Muscle layer of duodenum (tissue), 2 donors: ENCODE measurements around the gene PTPRM.

Experiments
- H3K27ac ChIP-seq: one replicate; pipeline ENCODE4 v1.7.0; 2013; ENCODE audit warnings: mild to moderate bottlenecking, low read length
- H3K27me3 ChIP-seq: one replicate; pipeline ENCODE4 v1.7.0; 2013; ENCODE audit warnings: low read depth, mild to moderate bottlenecking, control low read depth, low read length
- H3K36me3 ChIP-seq, 2 donors: one replicate each; pipeline ENCODE4 v1.7.0; 2013; ENCODE audit warnings: low read length in 2 of 2, control low read depth in 1 of 2, mild to moderate bottlenecking in 1 of 2; ENCODE audit not compliant: insufficient read depth in 2 of 2, control insufficient read depth in 1 of 2
- H3K4me1 ChIP-seq, 2 donors: one replicate each; pipeline ENCODE4 v1.7.0; 2013; ENCODE audit warnings: low read length in 2 of 2, mild to moderate bottlenecking in 2 of 2, control low read depth in 1 of 2, moderate library complexity in 1 of 2; ENCODE audit not compliant: insufficient read depth in 2 of 2, control insufficient read depth in 1 of 2
- H3K4me3 ChIP-seq, 2 donors: one replicate each; pipeline ENCODE4 v1.7.0; 2013; ENCODE audit warnings: low read length in 2 of 2, low read depth in 1 of 2, mild to moderate bottlenecking in 1 of 2
- H3K9me3 ChIP-seq, 2 donors: one replicate each; pipeline ENCODE4 v1.7.0; 2013; ENCODE audit warnings: low read length in 2 of 2, control low read depth in 1 of 2, mild to moderate bottlenecking in 1 of 2; ENCODE audit not compliant: control insufficient read depth in 1 of 2
- donor health status: healthy.

PTPRM gene

DNA sequence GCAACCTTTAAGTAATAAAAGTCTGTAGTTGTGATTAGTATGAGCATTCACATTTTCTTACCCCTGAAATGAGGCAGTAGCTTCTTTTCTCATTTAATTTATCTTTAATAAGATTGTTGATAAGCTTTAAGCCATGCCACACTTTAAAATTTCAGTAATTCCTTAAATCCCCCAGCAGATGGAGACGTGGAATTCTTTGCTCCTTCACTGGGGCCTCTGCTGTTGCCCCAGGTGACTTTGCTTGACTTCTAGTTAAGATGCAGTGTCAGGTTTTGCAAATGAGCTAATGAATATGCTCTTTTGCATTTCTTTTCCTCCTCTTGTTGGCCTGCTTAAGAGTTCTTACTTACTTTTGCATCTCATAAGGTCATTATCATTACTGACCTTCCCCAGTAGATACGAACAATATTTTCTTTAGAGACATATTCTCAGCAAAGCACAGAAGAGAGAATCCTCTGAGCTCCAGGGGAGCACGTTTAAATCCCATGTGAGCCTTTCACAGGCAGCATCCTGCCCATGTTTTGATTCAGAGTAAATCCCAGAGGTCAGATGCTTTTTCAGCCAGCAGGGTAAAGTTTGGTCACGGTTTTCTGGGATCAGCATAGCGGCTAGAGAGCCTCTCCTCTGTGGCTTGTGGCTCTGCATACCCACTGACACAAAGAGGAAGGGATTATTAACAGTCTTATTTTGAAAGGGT is 222.9 kb downstream of the PTPRM start:
- H3K4me3 ChIP-seq = no peak overlapping the region
- no peak overlapping the region for H3K27ac ChIP-seq
- H3K27me3 ChIP-seq = no peaks in the 10 kb centered on the region
- H3K36me3 ChIP-seq = no peaks in the 10 kb centered on the region
- H3K9me3 ChIP-seq = no peaks in the 10 kb centered on the region
- H3K4me1 ChIP-seq = no peaks in the 10 kb centered on the region

DNA sequence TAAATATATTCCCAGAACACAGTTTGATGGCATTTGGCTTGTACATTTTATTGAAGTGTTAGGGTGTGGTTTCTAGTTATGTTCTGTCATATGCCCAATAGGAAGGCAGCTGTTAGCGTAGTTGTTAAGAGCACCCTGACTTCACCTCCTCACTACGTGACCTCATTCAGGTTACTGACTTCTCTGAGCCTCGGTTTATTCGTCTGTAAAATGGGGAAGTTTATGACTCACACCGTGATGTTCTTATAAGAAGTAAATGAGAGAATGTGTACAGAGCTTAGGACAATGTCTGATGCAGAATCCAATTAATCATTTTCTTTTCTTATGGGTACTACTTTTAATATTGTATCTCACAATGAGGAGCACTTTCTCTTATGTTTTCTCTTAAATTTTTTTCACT is 226.0 kb downstream of the PTPRM start:
- H3K27ac ChIP-seq = no peak overlapping the region
- no peaks in the 10 kb centered on the region for H3K4me1 ChIP-seq
- H3K4me3 ChIP-seq = no peak overlapping the region
- no peaks in the 10 kb centered on the region for H3K27me3 ChIP-seq
- no peaks in the 10 kb centered on the region for H3K9me3 ChIP-seq
- H3K36me3 ChIP-seq = no peaks in the 10 kb centered on the region

DNA sequence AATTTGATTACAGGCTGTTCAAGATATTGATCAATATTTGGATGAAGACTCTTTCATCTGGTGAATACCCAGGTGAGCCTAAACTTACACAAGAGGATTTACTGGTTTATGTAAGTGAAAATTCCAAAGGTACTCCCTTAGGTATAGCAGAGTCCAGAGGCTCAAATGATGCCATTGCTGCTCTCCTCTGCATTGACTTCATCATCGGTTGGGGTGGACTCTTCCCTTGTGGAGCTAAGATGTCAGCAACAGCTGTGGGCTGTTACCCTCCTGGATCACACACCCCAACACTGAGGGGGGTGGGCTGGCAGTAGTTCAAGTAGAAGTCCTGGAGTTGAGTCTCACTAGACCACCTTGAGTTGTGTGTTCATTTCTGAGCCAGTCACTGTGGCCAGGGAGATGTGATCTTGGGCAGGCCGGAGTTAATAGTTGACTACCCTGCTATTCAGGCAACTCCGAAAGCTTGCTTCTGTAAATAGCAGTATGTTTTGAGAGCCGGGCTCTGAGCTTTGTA is 236.9 kb downstream of the PTPRM start:
- Histone ChIP-seq H3K4me3 (no peak overlapping the region), H3K4me1 (peaks cover 0 to 13% of the 10 kb centered on the region in 2 donors), H3K27ac (no peak overlapping the region), H3K27me3 (no peaks in the 10 kb centered on the region), H3K36me3 (no peaks in the 10 kb centered on the region), H3K9me3 (no peaks in the 10 kb centered on the region)

DNA sequence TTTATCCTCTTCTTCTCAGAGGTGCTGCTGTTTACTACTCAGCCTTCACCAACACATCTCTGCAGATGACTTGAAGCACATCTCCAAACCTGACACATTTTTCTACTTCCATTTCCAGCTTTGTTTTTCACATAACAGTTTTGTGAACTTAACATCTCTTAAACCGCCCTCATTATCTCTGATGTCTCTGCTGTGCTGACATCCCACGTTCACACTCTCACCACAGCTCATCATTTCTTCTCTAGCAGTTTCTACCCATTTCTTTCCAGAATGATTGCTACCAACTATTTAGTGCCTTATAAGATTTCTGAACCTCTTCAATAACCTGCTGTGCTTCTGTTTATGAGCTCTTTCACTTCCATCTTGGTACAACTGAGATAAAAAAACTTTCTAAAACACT is 238.0 kb downstream of the PTPRM start:
- Histone ChIP-seq H3K36me3 (no peaks in the 10 kb centered on the region), H3K27ac (no peak overlapping the region), H3K4me1 (peaks cover 0 to 13% of the 10 kb centered on the region in 2 donors), H3K27me3 (no peaks in the 10 kb centered on the region), H3K4me3 (no peak overlapping the region), H3K9me3 (no peaks in the 10 kb centered on the region)

DNA sequence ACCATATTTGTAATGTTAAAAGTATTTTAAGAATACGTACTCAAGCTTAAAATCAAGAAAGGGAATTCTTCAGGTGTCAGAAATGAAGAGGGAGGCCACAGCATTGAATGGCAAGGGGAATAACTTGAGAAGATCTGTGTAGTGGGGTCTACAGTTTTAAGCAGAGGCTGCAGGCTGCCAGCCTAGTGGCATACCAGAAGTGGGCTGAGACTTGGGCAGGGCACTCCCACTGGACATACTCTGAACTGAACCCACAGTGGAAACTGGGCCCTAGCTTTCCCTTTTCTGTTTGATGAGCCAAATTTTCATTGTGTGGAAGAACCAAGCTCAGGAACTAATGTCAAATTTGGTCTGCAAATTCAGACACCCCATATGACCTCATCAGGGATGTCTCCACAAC is 238.8 kb downstream of the PTPRM start:
- no peaks in the 10 kb centered on the region for H3K36me3 ChIP-seq
- H3K9me3 ChIP-seq = no peaks in the 10 kb centered on the region
- no peak overlapping the region for H3K4me3 ChIP-seq
- H3K27ac ChIP-seq = no peak overlapping the region
- H3K4me1 ChIP-seq = peaks cover 0 to 13% of the 10 kb centered on the region in 2 donors
- H3K27me3 ChIP-seq = no peaks in the 10 kb centered on the region

DNA sequence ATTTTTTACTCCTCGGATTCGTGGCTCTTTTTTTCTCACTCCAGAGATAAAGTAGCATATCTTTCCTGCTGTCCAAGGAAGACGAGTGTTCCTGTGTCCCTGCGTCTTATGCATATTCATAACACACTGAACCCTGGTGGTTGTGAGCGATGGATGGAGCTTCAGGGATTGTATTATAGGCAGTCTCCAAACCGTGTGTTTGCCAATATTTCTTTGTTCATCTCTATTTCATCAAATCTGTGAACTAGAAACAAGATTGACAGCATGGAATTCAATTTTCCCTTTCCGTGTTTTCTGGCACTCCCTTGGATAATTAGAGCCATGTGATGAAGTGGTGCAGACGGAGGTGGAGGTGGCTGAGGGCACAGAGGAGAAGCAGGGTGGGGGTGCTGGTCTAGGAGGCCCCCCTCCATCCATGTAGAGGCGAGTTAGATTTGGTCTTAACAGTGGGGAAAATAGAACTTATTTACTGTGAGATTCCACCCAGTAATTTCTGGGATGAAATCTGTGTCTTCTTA is 240.9 kb downstream of the PTPRM start:
- no peaks in the 10 kb centered on the region for H3K27me3 ChIP-seq
- no peak overlapping the region for H3K4me3 ChIP-seq
- no peak overlapping the region for H3K27ac ChIP-seq
- no peaks in the 10 kb centered on the region for H3K9me3 ChIP-seq
- H3K4me1 ChIP-seq = peaks cover 0 to 29% of the 10 kb centered on the region in 2 donors
- no peaks in the 10 kb centered on the region for H3K36me3 ChIP-seq

DNA sequence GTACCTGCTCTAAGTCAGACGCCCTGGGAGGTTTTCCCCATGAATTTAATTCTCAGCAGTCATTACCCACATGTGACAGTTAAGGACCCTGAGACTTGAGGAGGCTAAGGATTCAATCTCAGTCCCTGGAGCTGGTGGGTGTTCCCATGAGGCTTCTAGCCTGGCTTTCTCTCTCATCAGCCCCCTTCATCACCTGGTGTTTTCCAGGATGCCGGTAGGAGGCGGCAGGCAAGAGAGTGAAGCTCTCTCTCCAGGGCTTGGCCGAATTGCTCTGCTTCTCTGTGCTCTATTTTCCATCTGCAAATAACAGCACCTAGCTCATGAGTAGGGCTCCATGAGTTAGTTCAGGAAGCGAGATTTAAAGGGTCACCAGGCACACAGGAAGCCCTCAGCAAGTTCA is 241.9 kb downstream of the PTPRM start:
- Histone ChIP-seq H3K27ac (no peak overlapping the region), H3K27me3 (no peaks in the 10 kb centered on the region), H3K4me3 (no peak overlapping the region), H3K9me3 (peaks cover under 1 to 2% of the 10 kb centered on the region in 2 donors), H3K4me1 (peaks cover 0 to 29% of the 10 kb centered on the region in 2 donors), H3K36me3 (no peaks in the 10 kb centered on the region)

DNA sequence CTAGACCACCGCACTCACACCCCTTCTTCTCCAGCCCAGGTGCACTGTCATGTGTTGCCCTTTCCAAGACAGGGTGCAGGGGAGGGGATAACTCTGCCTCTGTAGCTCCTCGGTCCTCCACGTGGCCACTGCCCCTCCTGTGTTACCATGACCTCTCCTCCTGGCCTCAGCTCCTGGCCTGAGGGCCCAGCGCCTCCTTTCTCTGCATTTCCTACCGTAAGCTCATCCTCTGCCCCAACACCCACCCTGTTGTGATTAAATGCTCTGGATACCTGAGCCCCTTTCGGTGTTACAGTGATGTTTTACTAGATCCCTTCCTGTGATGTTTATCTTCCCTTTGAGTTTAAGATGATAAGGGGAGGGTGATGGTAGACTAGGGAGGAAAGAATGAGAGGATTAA is 242.3 kb downstream of the PTPRM start:
- Histone ChIP-seq H3K4me1 (peaks cover 0 to 29% of the 10 kb centered on the region in 2 donors), H3K27me3 (no peaks in the 10 kb centered on the region), H3K36me3 (no peaks in the 10 kb centered on the region), H3K9me3 (peaks cover 5 to 6% of the 10 kb centered on the region in 2 donors), H3K4me3 (no peak overlapping the region), H3K27ac (no peak overlapping the region)

DNA sequence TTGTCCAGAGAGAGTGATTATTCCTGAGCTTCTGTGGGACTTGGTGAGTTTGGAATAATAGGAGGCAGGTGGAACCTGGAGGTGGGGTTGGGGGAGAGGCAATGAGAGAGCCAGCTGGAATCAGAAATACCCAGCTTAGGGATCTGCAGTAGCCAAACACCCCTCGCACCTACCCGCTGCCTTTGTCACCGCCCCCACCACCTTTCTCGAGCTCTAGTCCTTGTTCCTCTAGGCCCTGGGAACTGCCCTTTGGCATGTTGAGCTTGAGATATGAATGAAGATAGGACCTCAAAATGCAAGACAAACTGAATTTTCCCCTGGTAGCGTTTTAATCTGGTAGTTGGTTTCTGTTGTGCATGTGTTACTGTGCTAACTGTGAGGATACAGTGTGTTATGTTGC is 242.9 kb downstream of the PTPRM start:
- no peaks in the 10 kb centered on the region for H3K27me3 ChIP-seq
- H3K27ac ChIP-seq = no peak overlapping the region
- H3K9me3 ChIP-seq = peaks cover 8 to 12% of the 10 kb centered on the region in 2 donors
- no peak overlapping the region for H3K4me3 ChIP-seq
- H3K4me1 ChIP-seq = peaks cover 0 to 29% of the 10 kb centered on the region in 2 donors
- H3K36me3 ChIP-seq = no peaks in the 10 kb centered on the region

DNA sequence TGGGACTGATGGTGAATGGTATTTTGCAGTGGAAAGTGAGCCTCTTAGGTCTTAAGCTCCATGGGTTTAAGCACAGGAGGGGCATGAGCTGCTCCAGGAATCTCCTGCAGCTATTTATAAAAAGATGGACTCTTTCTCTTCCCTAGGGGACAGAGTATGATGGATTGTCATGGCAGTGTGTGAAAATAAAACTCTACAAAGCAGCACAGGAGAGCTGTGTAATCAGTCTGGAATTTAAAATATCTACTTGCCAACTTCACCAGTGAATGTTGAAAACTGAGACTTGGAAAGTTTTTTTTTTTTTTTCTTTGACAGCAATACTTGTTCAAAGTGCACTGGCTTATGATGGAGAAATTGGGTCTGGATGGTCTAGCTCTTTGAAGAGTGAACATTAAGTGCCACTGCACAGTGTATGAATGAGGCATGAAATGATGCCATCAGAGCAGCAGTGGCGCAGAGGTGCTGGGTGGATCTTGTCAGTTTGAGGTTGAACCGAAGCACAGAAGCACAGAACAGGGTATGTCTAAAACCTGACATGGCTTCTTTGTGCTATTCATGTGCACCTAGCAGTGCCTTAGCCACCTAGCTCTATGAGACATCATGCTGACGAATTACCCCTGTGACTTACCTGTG is 245.4 kb downstream of the PTPRM start:
- Histone ChIP-seq H3K9me3 (peaks cover 8 to 16% of the 10 kb centered on the region in 2 donors), H3K27ac (no peak overlapping the region), H3K27me3 (no peaks in the 10 kb centered on the region), H3K36me3 (no peaks in the 10 kb centered on the region), H3K4me3 (no peak overlapping the region), H3K4me1 (peaks cover 0 to 16% of the 10 kb centered on the region in 2 donors)

DNA sequence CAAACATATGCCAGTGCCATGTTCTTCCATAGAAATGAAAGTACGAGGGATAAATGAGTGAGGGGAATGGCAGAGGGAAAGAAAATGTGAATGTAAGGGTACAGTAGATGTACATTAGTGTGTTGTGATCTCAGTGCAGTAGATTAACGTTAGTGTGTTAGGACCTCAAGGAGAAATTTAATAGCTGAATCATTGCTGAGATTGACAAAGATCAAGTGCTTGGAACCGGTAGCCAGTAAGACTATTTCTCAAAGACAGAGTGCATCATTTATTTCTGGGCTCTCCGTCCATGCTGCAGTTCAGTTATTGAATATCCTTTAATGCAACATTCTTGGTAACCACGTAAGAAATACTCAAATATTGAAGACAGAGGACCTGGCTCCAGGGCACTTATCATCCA is 246.0 kb downstream of the PTPRM start:
- no peak overlapping the region for H3K27ac ChIP-seq
- H3K27me3 ChIP-seq = no peaks in the 10 kb centered on the region
- peaks cover 8 to 16% of the 10 kb centered on the region in 2 donors for H3K9me3 ChIP-seq
- H3K36me3 ChIP-seq = no peaks in the 10 kb centered on the region
- H3K4me3 ChIP-seq = no peak overlapping the region
- peaks cover 0 to 16% of the 10 kb centered on the region in 2 donors for H3K4me1 ChIP-seq
